Activated CD4-positive, alpha-beta T cell treated with anti-CD3 and anti-CD28 coated beads, Interleukin-2, amount 50 U/mL, for 16 hours (primary cell): Measurements from ENCODE around the gene PDLIM3.
"Not testable (repeated sequence)": the region's sequence is repeated elsewhere in the genome, so short reads cannot be mapped to it uniquely, and the experiment has no call there.

Source experiments
- DNase-seq: peaks from one replicate; pipeline ENCODE4 v3.0.0-alpha.2; 2020

The PDLIM3 gene

GRCh38 chr4:185552254-185552653 lies 16.9 kb upstream of the PDLIM3 start:
- DNase-seq = no peak

GRCh38 chr4:185550933-185551332 lies 15.6 kb upstream of the PDLIM3 start:
- no peak for DNase-seq

GRCh38 chr4:185549095-185549639 lies 13.9 kb upstream of the PDLIM3 start:
- DNase-seq = no peak

- no peak for DNase-seq
Observed at GRCh38 chr4:185548587-185548986, 13.3 kb upstream of the PDLIM3 start.

GRCh38 chr4:185546335-185546734 lies 11.0 kb upstream of the PDLIM3 start:
- no peak for DNase-seq

GRCh38 chr4:185542626-185543315 lies 7.5 kb upstream of the PDLIM3 start:
- no peak for DNase-seq

- DNase-seq = no peak
Observed at GRCh38 chr4:185541251-185541727, 6.0 kb upstream of the PDLIM3 start.

GRCh38 chr4:185540487-185541120 lies 5.3 kb upstream of the PDLIM3 start:
- DNase-seq = no peak

GRCh38 chr4:185540040-185540439 lies 4.7 kb upstream of the PDLIM3 start:
- no peak for DNase-seq

- no peak for DNase-seq
Observed at GRCh38 chr4:185538806-185539205, 3.5 kb upstream of the PDLIM3 start.

- DNase-seq = no peak
Observed at GRCh38 chr4:185536411-185536709, 1.1 kb upstream of the PDLIM3 start.

- no peak for DNase-seq
Observed at GRCh38 chr4:185535612-185536410, 504 bp upstream of the PDLIM3 start.

- no peak for DNase-seq
Observed at GRCh38 chr4:185534511-185534865, 819 bp downstream of the PDLIM3 start.

- DNase-seq = no peak
Observed at GRCh38 chr4:185532795-185533324, 2.4 kb downstream of the PDLIM3 start.

GRCh38 chr4:185532293-185532692 lies 3.0 kb downstream of the PDLIM3 start:
- no peak for DNase-seq

GRCh38 chr4:185531654-185532053 lies 3.7 kb downstream of the PDLIM3 start:
- not testable (repeated sequence) for DNase-seq

- DNase-seq = no peak
Observed at GRCh38 chr4:185529413-185529812, 5.9 kb downstream of the PDLIM3 start.

- DNase-seq = no peak
Observed at GRCh38 chr4:185524888-185525863, 10.1 kb downstream of the PDLIM3 start.

- no peak for DNase-seq
Observed at GRCh38 chr4:185523862-185524261, 11.4 kb downstream of the PDLIM3 start.

GRCh38 chr4:185522451-185522850 lies 12.9 kb downstream of the PDLIM3 start:
- no peak for DNase-seq

GRCh38 chr4:185520119-185520518 lies 15.2 kb downstream of the PDLIM3 start:
- no peak for DNase-seq

- no peak for DNase-seq
Observed at GRCh38 chr4:185518494-185518893, 16.8 kb downstream of the PDLIM3 start.
